Pancreas (tissue), 10 donors: ENCODE measurements around the gene SURF1. TPM values are rescaled to one million over a fixed set of nuclear protein-coding genes. Genes with fewer than 3 reads are reported as not detected.
A peak's percentile ranks its signal among the peaks of the same experiment; 100 is the strongest.

Experiments
- ATAC-seq, 4 donors: fragments of 200-7000 bp; cut with Tn5 transposase; one replicate each; pipeline versions ENCODE4 v1.8.0 to v1.9.1; 2020; ENCODE audit warnings: mild to moderate bottlenecking in 4 of 4, moderate library complexity in 4 of 4
- DNase-seq, 6 donors: peaks; one replicate each; pipeline ENCODE4 v3.0.0-alpha.2; 2020
- FAIRE-seq: peaks from 2 replicates; lab custom pipeline; 2012; peaks lifted over from hg19 to GRCh38; lab: Jason Lieb, UNC
- H3K27ac ChIP-seq, 4 donors: fragments of 200-600 bp; sonication (generic); 1 replicate in 3 of 4; 2 replicates in 1 of 4; pipeline versions ENCODE4 v1.5.0 to v1.8.0; 2020
- H3K27me3 ChIP-seq, 4 donors: fragments of 200-600 bp; one replicate each; pipeline ENCODE4 v1.8.0; 2021
- H3K36me3 ChIP-seq, 3 donors: fragments of 200-600 bp; sonication (generic) in 1 of 3; one replicate each; pipeline versions ENCODE4 v1.5.0 to v1.8.0; 2020 to 2021
- H3K4me1 ChIP-seq, 3 donors: fragments of 200-600 bp; one replicate each; pipeline ENCODE4 v1.8.0; 2021
- H3K4me3 ChIP-seq, 4 donors: fragments of 200-600 bp; sonication (generic) in 2 of 4; one replicate each; pipeline versions ENCODE4 v1.5.0 to v1.8.0; 2020 to 2021
- H3K9me3 ChIP-seq, 4 donors: fragments of 200-600 bp; one replicate each; pipeline ENCODE4 v1.8.0; 2021
- CTCF ChIP-seq, 4 donors: fragments of 200-600 bp; sonication (generic) in 3 of 4; IDR thresholded peaks; one replicate each; pipeline versions ENCODE4 v1.5.0 to v1.8.0; 2021; ENCODE audit warnings: antibody characterized with exemption in 4 of 4
- WGBS, 2 donors: extraction: QIAGEN DNeasy Blood & Tissue Kit; methylation state at CpG; one replicate each; pipeline ENCODE4 v1.1.7; 2013; 5-methylcytosine and 5-hydroxymethylcytosine counted together
- intact Hi-C, 3 donors: fragments of 100-400 bp; cut with DNase I; formaldehyde crosslinking; loops; one replicate each; pipeline versions ENCODE4 v1.11.1 to v1.14.2; 2022
- polyA plus RNA-seq, 2 donors: library from polyadenylated mRNA; stranded (reverse); fragments of 200-250 nt; gene quantifications; one replicate each; pipeline ENCODE4 v1.2.3, GENCODE V29; 2013
- total RNA-seq, 6 donors: library from RNA; stranded (reverse); fragmentation: NEBNext Ultra II Directional in 4 of 6; extraction: Animal tissue kit (Norgen Biotek cat#: 25700) in 4 of 6; gene quantifications; one replicate each; pipeline versions ENCODE4 v1.2.1 to v1.2.4, GENCODE V29; 2021 to 2023
- donor health status: healthy with polysubstance abuse.
- donor health status: DM: no; HTN: no; CAD: no; lungs with moderate emphysema.
- donor health status: DM: no; HTN: no; CAD: no.
- donor health status: control.
- donor health status: control.
- donor health status: Bipolar disorder and iron deficiency.
- donor health status: DM: yes; HTN: yes; CAD: no.
- donor health status: DM: no; HTN: no; CAD: no.
- donor health status: DM: no; HTN: no; CAD: no.
- donor health status: DM: yes; HTN: yes; CAD: no.

Gene SURF1
- total and polyA plus RNA-seq, 8 donors, result 33.6 to 73.9 (median 39.8) TPM

GRCh38 chr9:133351908-133352634 is 4.2 kb downstream of the SURF1 start:
- no peak for FAIRE-seq

GRCh38 chr9:133351526-133351907 is 4.8 kb downstream of the SURF1 start:
- FAIRE-seq (no peak), DNase-seq (no peak), ATAC-seq (no peak)
- intact Hi-C loops, result loop anchor here in 1 of 3 donors (10.0 kb wide), 1 partner anchor 307 kb away; no protein-coding TSS in a partner anchor
- H3K27ac ChIP-seq, result no peak overlapping the region
- H3K4me1 ChIP-seq, result peaks cover 14 to 21% (median 15%) of the 10 kb centered on the region in 3 donors
- 98 to 100% methylated on average over 3 of the region's 3 CpGs for WGBS, 2 donors
- no peaks in the 10 kb centered on the region for H3K27me3 ChIP-seq
- no peaks in the 10 kb centered on the region for H3K9me3 ChIP-seq
- peaks cover 13 to 38% (median 32%) of the 10 kb centered on the region in 3 donors for H3K36me3 ChIP-seq
- H3K4me3 ChIP-seq, result no peak overlapping the region
- TF ChIP-seq CTCF (IDR thresholded peaks at IDR 0.05), result no peak

More at GRCh38 chr9:133351908-133352634, 4.2 kb downstream of the SURF1 start:
- WGBS, 2 donors, result 81 to 88% methylated on average over 14 of the region's 14 CpGs
- Histone ChIP-seq H3K4me1 (peaks cover 11 to 20% (median 15%) of the 10 kb centered on the region in 3 donors), H3K4me3 (no peak overlapping the region), H3K36me3 (peaks cover 13 to 38% (median 32%) of the 10 kb centered on the region in 3 donors), H3K27me3 (no peaks in the 10 kb centered on the region), H3K27ac (no peak overlapping the region), H3K9me3 (no peaks in the 10 kb centered on the region)
- ATAC-seq (no peak), DNase-seq (peak in 1 of 6 donors; percentile 69)
- intact Hi-C loops, result loop anchor here in 1 of 3 donors (10.0 kb wide), 1 partner anchor 307 kb away; no protein-coding TSS in a partner anchor
- peak in 2 of 4 donors; percentile 17 to 25 for TF ChIP-seq CTCF (IDR thresholded peaks at IDR 0.05)

GRCh38 chr9:133349965-133350616 is 6.2 kb downstream of the SURF1 start:
- intact Hi-C loops, result loop anchor here in 1 of 3 donors (10.0 kb wide), 1 partner anchor 305 kb away; no protein-coding TSS in a partner anchor
- no peak for ATAC-seq
- H3K9me3 ChIP-seq, result no peaks in the 10 kb centered on the region
- H3K27me3 ChIP-seq, result no peaks in the 10 kb centered on the region
- no peak for FAIRE-seq
- WGBS, 2 donors, result 65 to 78% methylated on average over 15 of the region's 15 CpGs
- DNase-seq, result peak in 1 of 6 donors; percentile 31
- H3K36me3 ChIP-seq, result peaks cover 13 to 38% (median 32%) of the 10 kb centered on the region in 3 donors
- no peak overlapping the region for H3K27ac ChIP-seq
- peak overlapping the region in 2 of 4 donors; percentile 63 to 98 for H3K4me3 ChIP-seq
- no peak for TF ChIP-seq CTCF (IDR thresholded peaks at IDR 0.05)
- peaks cover 7 to 16% (median 9%) of the 10 kb centered on the region in 3 donors for H3K4me1 ChIP-seq

GRCh38 chr9:133348718-133349573 is 7.3 kb downstream of the SURF1 start:
- no peak for TF ChIP-seq CTCF (IDR thresholded peaks at IDR 0.05)
- H3K4me1 ChIP-seq, result peaks cover 6 to 15% (median 8%) of the 10 kb centered on the region in 3 donors
- FAIRE-seq (no peak), DNase-seq (no peak), ATAC-seq (peak in 1 of 4 donors; percentile 1)
- WGBS, 2 donors, result 5 to 8% methylated on average over 25 of the region's 25 CpGs
- intact Hi-C loops, result no loop called here
- H3K36me3 ChIP-seq, result peaks cover 13 to 45% (median 34%) of the 10 kb centered on the region in 3 donors
- H3K27ac ChIP-seq, result peak overlapping the region; percentile 73 to 93 (median 84)
- no peaks in the 10 kb centered on the region for H3K9me3 ChIP-seq
- H3K4me3 ChIP-seq, result peak overlapping the region; percentile 63 to 98 (median 90)
- H3K27me3 ChIP-seq, result no peaks in the 10 kb centered on the region
